HL-60 (cell line): ENCODE data around the gene A3GALT2.

Experiments used
- DNase-seq, 2 experiments: peaks; one replicate each; pipeline ENCODE4 v3.0.0-alpha.2; 2010 to 2020; ENCODE audit warnings: low read depth in 1 of 2, low spot score in 1 of 2
- H3K27ac ChIP-seq: fragments of 250-450 bp; sonication (Bioruptor Pico); replicated peaks from 2 replicates; pipeline ENCODE4 v1.5.1; 2020; ENCODE audit warnings: mild to moderate bottlenecking, moderate library complexity
- H3K27me3 ChIP-seq: fragments of 250-450 bp; sonication (Bioruptor Pico); 2 replicates; pipeline ENCODE4 v1.5.1; 2021; ENCODE audit warnings: mild to moderate bottlenecking, moderate library complexity; ENCODE audit not compliant: insufficient read depth, poor library complexity, severe bottlenecking
- H3K4me3 ChIP-seq: replicated peaks from 2 replicates; pipeline ENCODE4 v1.5.1; 2011; ENCODE audit warnings: mild to moderate bottlenecking, control low read depth, low read length; ENCODE audit not compliant: insufficient read depth
- GABPA ChIP-seq: IDR thresholded peaks from 2 replicates; pipeline ENCODE4 v1.6.1; 2012; ENCODE audit warnings: low read depth
- POLR2AphosphoS5 ChIP-seq: IDR thresholded peaks from 2 replicates; pipeline ENCODE4 v1.6.1; 2012; ENCODE audit warnings: low read depth
- SPI1 ChIP-seq: IDR thresholded peaks from 2 replicates; pipeline ENCODE4 v1.6.1; 2012; ENCODE audit warnings: low read depth, mild to moderate bottlenecking, borderline replicate concordance
- TF ChIP-seq, protein P1 (sequence below): IDR thresholded peaks from one replicate; pipeline ENCODE4 v1.5.1; 2011; ENCODE audit warnings: low read length, control low read depth, inconsistent platforms; ENCODE audit not compliant: insufficient read depth
- TF ChIP-seq, protein P2 (sequence below): IDR thresholded peaks from 2 replicates; pipeline ENCODE4 v1.6.1; 2012; ENCODE audit warnings: low read depth; ENCODE audit not compliant: insufficient replicate concordance

Gene A3GALT2

DNA sequence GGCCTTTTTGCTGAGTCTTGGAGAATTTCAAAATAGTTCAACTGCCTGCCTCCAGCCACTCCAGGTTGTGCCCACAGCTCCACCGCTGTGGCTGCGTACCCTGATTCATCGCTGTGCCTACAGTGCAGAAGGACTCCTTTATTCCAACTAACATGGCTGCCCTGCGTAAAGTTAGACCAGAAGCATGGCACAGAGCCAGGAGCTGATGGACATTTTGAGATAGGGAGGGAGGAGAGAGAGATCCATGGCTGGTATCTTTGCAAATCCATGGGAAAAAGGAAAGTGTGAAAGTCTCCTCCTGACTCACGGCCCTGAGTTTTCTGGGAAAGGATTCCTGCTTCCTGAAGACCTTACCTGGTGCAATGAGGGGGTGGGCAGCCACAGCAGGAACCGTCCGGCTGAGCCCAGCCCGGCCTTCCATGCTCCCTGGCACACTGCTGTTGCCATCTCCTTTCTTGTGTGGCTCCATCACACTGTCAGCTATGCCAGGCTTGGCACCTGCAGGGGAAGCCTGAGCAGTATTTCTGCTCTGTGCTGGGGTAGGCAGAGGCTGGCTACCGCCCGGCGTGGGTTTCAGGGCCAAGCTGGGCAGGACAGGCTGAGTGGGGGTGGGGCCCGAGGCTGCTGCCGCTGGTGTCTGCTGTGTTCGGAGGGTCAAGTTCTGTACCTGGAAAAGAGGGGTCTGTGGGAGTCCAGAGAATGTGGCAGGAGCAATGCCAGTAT lies 46.0 kb upstream of the A3GALT2 start:
- DNase-seq, result no peak
- Histone ChIP-seq H3K27me3 (no peaks in the 10 kb centered on the region), H3K27ac (no peak overlapping the region), H3K4me3 (no peak overlapping the region)
- TF ChIP-seq GABPA (no peak), POLR2AphosphoS5 (no peak), SPI1 (no peak)
- TF ChIP-seq, protein P1, sequence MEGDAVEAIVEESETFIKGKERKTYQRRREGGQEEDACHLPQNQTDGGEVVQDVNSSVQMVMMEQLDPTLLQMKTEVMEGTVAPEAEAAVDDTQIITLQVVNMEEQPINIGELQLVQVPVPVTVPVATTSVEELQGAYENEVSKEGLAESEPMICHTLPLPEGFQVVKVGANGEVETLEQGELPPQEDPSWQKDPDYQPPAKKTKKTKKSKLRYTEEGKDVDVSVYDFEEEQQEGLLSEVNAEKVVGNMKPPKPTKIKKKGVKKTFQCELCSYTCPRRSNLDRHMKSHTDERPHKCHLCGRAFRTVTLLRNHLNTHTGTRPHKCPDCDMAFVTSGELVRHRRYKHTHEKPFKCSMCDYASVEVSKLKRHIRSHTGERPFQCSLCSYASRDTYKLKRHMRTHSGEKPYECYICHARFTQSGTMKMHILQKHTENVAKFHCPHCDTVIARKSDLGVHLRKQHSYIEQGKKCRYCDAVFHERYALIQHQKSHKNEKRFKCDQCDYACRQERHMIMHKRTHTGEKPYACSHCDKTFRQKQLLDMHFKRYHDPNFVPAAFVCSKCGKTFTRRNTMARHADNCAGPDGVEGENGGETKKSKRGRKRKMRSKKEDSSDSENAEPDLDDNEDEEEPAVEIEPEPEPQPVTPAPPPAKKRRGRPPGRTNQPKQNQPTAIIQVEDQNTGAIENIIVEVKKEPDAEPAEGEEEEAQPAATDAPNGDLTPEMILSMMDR, result no peak
- TF ChIP-seq, protein P2, sequence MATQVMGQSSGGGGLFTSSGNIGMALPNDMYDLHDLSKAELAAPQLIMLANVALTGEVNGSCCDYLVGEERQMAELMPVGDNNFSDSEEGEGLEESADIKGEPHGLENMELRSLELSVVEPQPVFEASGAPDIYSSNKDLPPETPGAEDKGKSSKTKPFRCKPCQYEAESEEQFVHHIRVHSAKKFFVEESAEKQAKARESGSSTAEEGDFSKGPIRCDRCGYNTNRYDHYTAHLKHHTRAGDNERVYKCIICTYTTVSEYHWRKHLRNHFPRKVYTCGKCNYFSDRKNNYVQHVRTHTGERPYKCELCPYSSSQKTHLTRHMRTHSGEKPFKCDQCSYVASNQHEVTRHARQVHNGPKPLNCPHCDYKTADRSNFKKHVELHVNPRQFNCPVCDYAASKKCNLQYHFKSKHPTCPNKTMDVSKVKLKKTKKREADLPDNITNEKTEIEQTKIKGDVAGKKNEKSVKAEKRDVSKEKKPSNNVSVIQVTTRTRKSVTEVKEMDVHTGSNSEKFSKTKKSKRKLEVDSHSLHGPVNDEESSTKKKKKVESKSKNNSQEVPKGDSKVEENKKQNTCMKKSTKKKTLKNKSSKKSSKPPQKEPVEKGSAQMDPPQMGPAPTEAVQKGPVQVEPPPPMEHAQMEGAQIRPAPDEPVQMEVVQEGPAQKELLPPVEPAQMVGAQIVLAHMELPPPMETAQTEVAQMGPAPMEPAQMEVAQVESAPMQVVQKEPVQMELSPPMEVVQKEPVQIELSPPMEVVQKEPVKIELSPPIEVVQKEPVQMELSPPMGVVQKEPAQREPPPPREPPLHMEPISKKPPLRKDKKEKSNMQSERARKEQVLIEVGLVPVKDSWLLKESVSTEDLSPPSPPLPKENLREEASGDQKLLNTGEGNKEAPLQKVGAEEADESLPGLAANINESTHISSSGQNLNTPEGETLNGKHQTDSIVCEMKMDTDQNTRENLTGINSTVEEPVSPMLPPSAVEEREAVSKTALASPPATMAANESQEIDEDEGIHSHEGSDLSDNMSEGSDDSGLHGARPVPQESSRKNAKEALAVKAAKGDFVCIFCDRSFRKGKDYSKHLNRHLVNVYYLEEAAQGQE, result no peak

DNA sequence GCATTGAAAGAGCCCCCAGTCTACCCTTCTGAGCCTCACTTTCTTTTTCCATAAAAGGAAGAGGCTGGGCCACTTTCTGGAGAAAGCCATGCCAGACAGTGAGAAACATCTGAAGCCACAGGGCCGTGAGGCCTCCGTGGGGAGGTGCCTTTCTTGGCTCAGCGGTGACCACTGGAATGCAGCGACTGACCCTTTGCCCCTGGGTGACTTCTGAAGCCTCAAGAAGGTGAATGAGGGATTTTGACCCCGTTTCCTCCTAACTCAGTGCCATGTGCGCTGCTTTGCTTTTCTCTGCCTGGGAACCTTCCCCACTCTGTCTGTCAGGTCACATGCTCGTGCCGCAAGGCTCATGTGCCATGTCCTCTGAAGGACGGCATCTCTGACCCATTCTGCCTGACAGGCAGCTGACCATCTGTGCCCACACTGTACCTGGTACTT lies 44.7 kb upstream of the A3GALT2 start:
- H3K4me3 ChIP-seq, result no peak overlapping the region
- H3K27ac ChIP-seq, result no peak overlapping the region
- TF ChIP-seq GABPA (no peak), SPI1 (no peak), POLR2AphosphoS5 (no peak)
- TF ChIP-seq, protein P1, result no peak
- TF ChIP-seq, protein P2, result no peak
- H3K27me3 ChIP-seq, result no peaks in the 10 kb centered on the region
- DNase-seq, result no peak

DNA sequence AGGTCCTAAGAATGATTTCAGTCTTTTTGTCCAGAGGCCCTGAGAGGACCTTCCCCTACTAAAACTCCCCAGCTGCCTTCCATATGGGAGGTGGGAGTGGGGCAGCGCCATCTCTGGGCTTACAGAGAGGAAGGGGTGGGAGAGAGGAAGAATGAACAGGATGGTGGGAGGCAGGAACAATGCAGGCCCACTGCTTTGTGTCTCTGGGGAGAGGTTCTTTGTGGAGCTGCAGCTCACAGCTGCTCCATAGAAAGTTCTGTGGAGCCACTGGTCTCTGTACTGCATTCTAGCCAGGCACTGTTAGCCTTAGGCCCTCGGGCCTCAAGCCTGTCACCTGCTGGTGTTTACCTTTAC lies 43.6 kb upstream of the A3GALT2 start:
- TF ChIP-seq, protein P1, result no peak
- no peak for TF ChIP-seq GABPA
- TF ChIP-seq, protein P2, result no peak
- no peak for TF ChIP-seq SPI1
- TF ChIP-seq POLR2AphosphoS5, result no peak
- no peak for DNase-seq
- H3K27ac ChIP-seq, result no peak overlapping the region

More for the DNA sequence above, 43.6 kb upstream of the A3GALT2 start:
- no peaks in the 10 kb centered on the region for H3K27me3 ChIP-seq
- H3K4me3 ChIP-seq, result no peak overlapping the region
